Astrocyte (in vitro differentiated cells and primary cell): ENCODE results near the gene TGM1.

Source experiments
- EZH2 ChIP-seq: IDR thresholded peaks from 2 replicates; pipeline ENCODE4 v1.6.1; 2012; ENCODE audit warnings: mild to moderate bottlenecking, low read length, inconsistent platforms; ENCODE audit not compliant: insufficient read depth
- TF ChIP-seq, protein P1 (sequence below): IDR thresholded peaks from 2 replicates; pipeline ENCODE4 v1.5.1; 2011; ENCODE audit warnings: low read depth, mild to moderate bottlenecking, inconsistent platforms, low read length, moderate library complexity; ENCODE audit not compliant: insufficient read depth

DNA sequence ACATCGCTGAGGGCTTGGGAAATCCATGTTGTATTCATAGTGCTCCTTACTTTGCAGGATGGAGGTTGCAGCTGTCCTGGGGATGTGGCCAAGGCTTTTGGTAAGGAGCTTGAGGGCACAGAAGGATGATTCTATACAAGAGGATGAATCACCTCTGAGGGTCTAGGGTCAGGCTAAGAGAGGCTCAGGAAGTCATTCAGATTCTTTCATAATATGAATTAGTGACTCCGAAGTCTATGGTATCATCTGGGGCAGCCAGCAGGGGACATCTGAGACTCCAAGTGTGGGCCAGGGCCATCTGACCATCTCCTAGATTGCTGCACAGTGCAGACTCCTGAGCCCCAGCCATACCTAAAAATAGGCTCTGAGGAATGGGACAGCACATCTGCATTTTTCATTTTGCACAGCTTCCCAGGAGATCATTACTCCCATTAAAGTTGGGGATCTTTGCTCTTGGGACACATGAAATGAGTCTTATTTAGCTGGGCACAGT is 25.5 kb downstream of the TGM1 start:
- TF ChIP-seq, protein P1, sequence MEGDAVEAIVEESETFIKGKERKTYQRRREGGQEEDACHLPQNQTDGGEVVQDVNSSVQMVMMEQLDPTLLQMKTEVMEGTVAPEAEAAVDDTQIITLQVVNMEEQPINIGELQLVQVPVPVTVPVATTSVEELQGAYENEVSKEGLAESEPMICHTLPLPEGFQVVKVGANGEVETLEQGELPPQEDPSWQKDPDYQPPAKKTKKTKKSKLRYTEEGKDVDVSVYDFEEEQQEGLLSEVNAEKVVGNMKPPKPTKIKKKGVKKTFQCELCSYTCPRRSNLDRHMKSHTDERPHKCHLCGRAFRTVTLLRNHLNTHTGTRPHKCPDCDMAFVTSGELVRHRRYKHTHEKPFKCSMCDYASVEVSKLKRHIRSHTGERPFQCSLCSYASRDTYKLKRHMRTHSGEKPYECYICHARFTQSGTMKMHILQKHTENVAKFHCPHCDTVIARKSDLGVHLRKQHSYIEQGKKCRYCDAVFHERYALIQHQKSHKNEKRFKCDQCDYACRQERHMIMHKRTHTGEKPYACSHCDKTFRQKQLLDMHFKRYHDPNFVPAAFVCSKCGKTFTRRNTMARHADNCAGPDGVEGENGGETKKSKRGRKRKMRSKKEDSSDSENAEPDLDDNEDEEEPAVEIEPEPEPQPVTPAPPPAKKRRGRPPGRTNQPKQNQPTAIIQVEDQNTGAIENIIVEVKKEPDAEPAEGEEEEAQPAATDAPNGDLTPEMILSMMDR = no peak
- no peak for TF ChIP-seq EZH2
